HepG2 (cell line): Measurements from ENCODE around the gene FAM216A. TPM values are rescaled to one million over a fixed set of nuclear protein-coding genes. Genes with fewer than 3 reads are reported as not detected.

ENCODE experiments used
- CEBPG ChIP-seq: IDR thresholded peaks from 2 replicates; pipeline ENCODE4 v1.6.1; 2016
- FOXK1 ChIP-seq: sonication (generic); formaldehyde crosslinking; IDR thresholded peaks from 2 replicates; pipeline ENCODE4 v1.4.0; 2020; ENCODE audit warnings: low read depth, missing genetic modification reagents, borderline replicate concordance
- GLI4 ChIP-seq: sonication (generic); formaldehyde crosslinking; IDR thresholded peaks from 2 replicates; pipeline ENCODE4 v1.5.1; 2020; ENCODE audit warnings: missing genetic modification reagents, mild to moderate bottlenecking, moderate library complexity, borderline replicate concordance
- HCFC1 ChIP-seq: fragments of 150-350 bp; IDR thresholded peaks from 2 replicates; pipeline ENCODE4 v1.6.1; 2014; ENCODE audit warnings: low read depth, low read length
- HNF4A ChIP-seq: sonication (generic); formaldehyde crosslinking; IDR thresholded peaks from 2 replicates; pipeline ENCODE4 v1.4.0; 2020; ENCODE audit warnings: missing genetic modification reagents
- MTF1 ChIP-seq: sonication (generic); formaldehyde crosslinking; IDR thresholded peaks from 2 replicates; pipeline ENCODE4 v1.5.0; 2020; ENCODE audit warnings: missing genetic modification reagents
- NFATC3 ChIP-seq: sonication (generic); formaldehyde crosslinking; IDR thresholded peaks from 2 replicates; pipeline ENCODE4 v1.5.1; 2020; ENCODE audit warnings: mild to moderate bottlenecking, missing genetic modification reagents
- NR2F2 ChIP-seq: IDR thresholded peaks from 2 replicates; pipeline ENCODE4 v1.6.1; 2012; ENCODE audit warnings: low read depth, inconsistent platforms, borderline replicate concordance
- RFXANK ChIP-seq: IDR thresholded peaks from 2 replicates; pipeline ENCODE4 v1.6.1; 2016
- TBL1XR1 ChIP-seq: fragments of 150-350 bp; IDR thresholded peaks from 2 replicates; pipeline ENCODE4 v1.6.1; 2014; ENCODE audit warnings: borderline replicate concordance, low read length; ENCODE audit not compliant: partially characterized antibody
- ZFX ChIP-seq: sonication (generic); formaldehyde crosslinking; IDR thresholded peaks from 2 replicates; pipeline ENCODE4 v1.4.0; 2020; ENCODE audit warnings: mild to moderate bottlenecking, low read depth, missing genetic modification reagents, moderate library complexity
- ZNF136 ChIP-seq: sonication (generic); formaldehyde crosslinking; IDR thresholded peaks from 2 replicates; pipeline ENCODE4 v1.8.1; 2022; ENCODE audit warnings: low read depth, mild to moderate bottlenecking, moderate library complexity, missing genetic modification reagents
- ZNF234 ChIP-seq: sonication (generic); formaldehyde crosslinking; conservative IDR thresholded peaks from 2 replicates; pipeline ENCODE4 v1.5.1; 2020; ENCODE audit warnings: mild to moderate bottlenecking, missing genetic modification reagents
- ZNF280B ChIP-seq: sonication (generic); formaldehyde crosslinking; IDR thresholded peaks from 2 replicates; pipeline ENCODE4 v1.5.0; 2020; ENCODE audit warnings: missing genetic modification reagents, mild to moderate bottlenecking, borderline replicate concordance
- ZNF782 ChIP-seq: sonication (generic); formaldehyde crosslinking; IDR thresholded peaks from 2 replicates; pipeline ENCODE4 v1.4.0; 2020; ENCODE audit warnings: missing genetic modification reagents, mild to moderate bottlenecking, borderline replicate concordance
- polyA plus RNA-seq, 8 experiments: library from polyadenylated mRNA; depleted of rRNA in 3 of 8; stranded (reverse) in 7 of 8; unstranded in 1 of 8; fragments of >200 nt; fragmentation: Illumina TruSeq in 4 of 8; extraction: Trizol in 4 of 8; gene quantifications; 2 replicates each; pipeline versions ENCODE4 v1.2.1 to v1.2.3, GENCODE V29; 2011 to 2016; ENCODE audit warnings: low read depth in 4 of 8, missing spikeins in 1 of 8, mixed read lengths in 1 of 8; ENCODE audit not compliant: insufficient read depth in 1 of 8
- total RNA-seq, 5 experiments: library from RNA; depleted of rRNA; stranded (reverse); fragments of >200 nt; fragmentation: Illumina TruSeq; extraction: Trizol; gene quantifications; 2 replicates each; pipeline ENCODE4 v1.2.3, GENCODE V29; 2016; ENCODE audit warnings: low read depth in 1 of 5
- TF ChIP-seq, protein P1 (sequence below): sonication (generic); formaldehyde crosslinking; IDR thresholded peaks from 2 replicates; pipeline ENCODE4 v1.9.0; 2021; ENCODE audit warnings: missing genetic modification reagents, borderline replicate concordance
- TF ChIP-seq, protein P2 (sequence below): sonication (generic); formaldehyde crosslinking; IDR thresholded peaks from 2 replicates; pipeline ENCODE4 v1.4.0; 2020; ENCODE audit warnings: mild to moderate bottlenecking, missing genetic modification reagents
- TF ChIP-seq, protein P3 (sequence below): sonication (generic); formaldehyde crosslinking; IDR thresholded peaks from 2 replicates; pipeline ENCODE4 v1.8.1; 2023; ENCODE audit warnings: mild to moderate bottlenecking, missing genetic modification reagents

Gene FAM216A
- total and polyA plus RNA-seq, 2 of the 13 experiments (the other 11 are each of a cell fraction or from before 2014, with no cell fraction given): 20.3 to 31.2 TPM

GRCh38 chr12:110468214-110469048 lies at the start of gene FAM216A, which contains the start of gene GPN3 (continued):
- TF ChIP-seq RFXANK (CRISPR knock-in tag): peak; percentile 80; the same call in 1 of the 2 replicates
- TF ChIP-seq HNF4A (CRISPR knock-in tag): no peak
- TF ChIP-seq, protein P1, sequence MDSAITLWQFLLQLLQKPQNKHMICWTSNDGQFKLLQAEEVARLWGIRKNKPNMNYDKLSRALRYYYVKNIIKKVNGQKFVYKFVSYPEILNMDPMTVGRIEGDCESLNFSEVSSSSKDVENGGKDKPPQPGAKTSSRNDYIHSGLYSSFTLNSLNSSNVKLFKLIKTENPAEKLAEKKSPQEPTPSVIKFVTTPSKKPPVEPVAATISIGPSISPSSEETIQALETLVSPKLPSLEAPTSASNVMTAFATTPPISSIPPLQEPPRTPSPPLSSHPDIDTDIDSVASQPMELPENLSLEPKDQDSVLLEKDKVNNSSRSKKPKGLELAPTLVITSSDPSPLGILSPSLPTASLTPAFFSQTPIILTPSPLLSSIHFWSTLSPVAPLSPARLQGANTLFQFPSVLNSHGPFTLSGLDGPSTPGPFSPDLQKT (CRISPR knock-in tag): no peak
- TF ChIP-seq MTF1 (CRISPR knock-in tag): peak; percentile 50; the same call in 1 of the 2 replicates
- no peak for TF ChIP-seq ZFX (CRISPR knock-in tag)
- no peak for TF ChIP-seq HCFC1
- TF ChIP-seq CEBPG (CRISPR knock-in tag): peak; percentile 28; the same call in 1 of the 2 replicates
- TF ChIP-seq, protein P2, sequence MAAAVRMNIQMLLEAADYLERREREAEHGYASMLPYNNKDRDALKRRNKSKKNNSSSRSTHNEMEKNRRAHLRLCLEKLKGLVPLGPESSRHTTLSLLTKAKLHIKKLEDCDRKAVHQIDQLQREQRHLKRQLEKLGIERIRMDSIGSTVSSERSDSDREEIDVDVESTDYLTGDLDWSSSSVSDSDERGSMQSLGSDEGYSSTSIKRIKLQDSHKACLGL: no peak; the same call in 1 of the 2 replicates
- peak; percentile 73; the same call in 1 of the 2 replicates for TF ChIP-seq ZNF782
- TF ChIP-seq, protein P3, sequence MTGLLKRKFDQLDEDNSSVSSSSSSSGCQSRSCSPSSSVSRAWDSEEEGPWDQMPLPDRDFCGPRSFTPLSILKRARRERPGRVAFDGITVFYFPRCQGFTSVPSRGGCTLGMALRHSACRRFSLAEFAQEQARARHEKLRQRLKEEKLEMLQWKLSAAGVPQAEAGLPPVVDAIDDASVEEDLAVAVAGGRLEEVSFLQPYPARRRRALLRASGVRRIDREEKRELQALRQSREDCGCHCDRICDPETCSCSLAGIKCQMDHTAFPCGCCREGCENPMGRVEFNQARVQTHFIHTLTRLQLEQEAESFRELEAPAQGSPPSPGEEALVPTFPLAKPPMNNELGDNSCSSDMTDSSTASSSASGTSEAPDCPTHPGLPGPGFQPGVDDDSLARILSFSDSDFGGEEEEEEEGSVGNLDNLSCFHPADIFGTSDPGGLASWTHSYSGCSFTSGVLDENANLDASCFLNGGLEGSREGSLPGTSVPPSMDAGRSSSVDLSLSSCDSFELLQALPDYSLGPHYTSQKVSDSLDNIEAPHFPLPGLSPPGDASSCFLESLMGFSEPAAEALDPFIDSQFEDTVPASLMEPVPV: peak; percentile 88
- TF ChIP-seq GLI4 (CRISPR knock-in tag): peak; percentile 80; the same call in 1 of the 2 replicates
- TF ChIP-seq NFATC3: no peak
- TF ChIP-seq FOXK1 (CRISPR knock-in tag): peak; percentile 44; the same call in 1 of the 2 replicates
- TF ChIP-seq ZNF136: 0 out of 2 replicates have a peak, but pooled peaks have one; percentile 66
- no peak; the same call in 1 of the 2 replicates for TF ChIP-seq ZNF280B
- TF ChIP-seq NR2F2: no peak
- TF ChIP-seq ZNF234 (CRISPR knock-in tag): no peak; the same call in 1 of the 2 replicates
- peak; percentile 29 for TF ChIP-seq TBL1XR1
